Midbrain (tissue), 1 donor: ENCODE measurements around the gene MAGI2.
A peak's percentile ranks its signal among the peaks of the same experiment; 100 is the strongest.
"Not testable (repeated sequence)": the region's sequence is repeated elsewhere in the genome, so short reads cannot be mapped to it uniquely, and the experiment has no call there.

Experiments
- DNase-seq: peaks from one replicate; lab custom pipeline; 2025; lab: John Stamatoyannopoulos, UW

MAGI2 gene

GRCh38 chr7:78355834-78356233 is 1097.6 kb downstream of the MAGI2 start:
- DNase-seq: no peak

- no peak for DNase-seq
These were observed 1102.5 kb downstream of the MAGI2 start for GRCh38 chr7:78350926-78351325.

GRCh38 chr7:78350391-78350790 is 1103.1 kb downstream of the MAGI2 start:
- DNase-seq: no peak

GRCh38 chr7:78346827-78347226 is 1106.6 kb downstream of the MAGI2 start:
- DNase-seq: no peak

GRCh38 chr7:78345979-78346378 is 1107.5 kb downstream of the MAGI2 start:
- DNase-seq: no peak

GRCh38 chr7:78345293-78345911 is 1108.1 kb downstream of the MAGI2 start:
- DNase-seq: no peak

- DNase-seq: no peak
These were observed 1119.0 kb downstream of the MAGI2 start for GRCh38 chr7:78334426-78334825.

- no peak for DNase-seq
These were observed 1119.7 kb downstream of the MAGI2 start for GRCh38 chr7:78333530-78334425.

- DNase-seq: no peak
These were observed 1124.3 kb downstream of the MAGI2 start for GRCh38 chr7:78329001-78329655.

GRCh38 chr7:78327718-78328117 is 1125.7 kb downstream of the MAGI2 start:
- DNase-seq: no peak

- DNase-seq: peak; percentile 49
These were observed 1126.6 kb downstream of the MAGI2 start for GRCh38 chr7:78326876-78327275.

- DNase-seq: no peak
These were observed 1127.3 kb downstream of the MAGI2 start for GRCh38 chr7:78326189-78326588.

- no peak for DNase-seq
These were observed 1130.3 kb downstream of the MAGI2 start for GRCh38 chr7:78323118-78323517.

GRCh38 chr7:78322231-78322630 is 1131.2 kb downstream of the MAGI2 start:
- DNase-seq: not testable (repeated sequence)

- no peak for DNase-seq
These were observed 1136.1 kb downstream of the MAGI2 start for GRCh38 chr7:78317371-78317770.

- no peak for DNase-seq
These were observed 1137.4 kb downstream of the MAGI2 start for GRCh38 chr7:78316110-78316509.

- no peak for DNase-seq
These were observed 1138.3 kb downstream of the MAGI2 start for GRCh38 chr7:78315119-78315518.

GRCh38 chr7:78311181-78311580 is 1142.3 kb downstream of the MAGI2 start:
- DNase-seq: no peak

- no peak for DNase-seq
These were observed 1145.6 kb downstream of the MAGI2 start for GRCh38 chr7:78307892-78308291.

GRCh38 chr7:78306634-78307033 is 1146.8 kb downstream of the MAGI2 start:
- no peak for DNase-seq

- no peak for DNase-seq
These were observed 1152.1 kb downstream of the MAGI2 start for GRCh38 chr7:78301407-78301806.

- DNase-seq: no peak
These were observed 1154.4 kb downstream of the MAGI2 start for GRCh38 chr7:78299088-78299487.
